CD4-positive, alpha-beta T cell treated with Interleukin-4 for 1 hour (primary cell): ENCODE data around the gene PFN3.
A peak's percentile ranks its signal among the peaks of the same experiment; 100 is the strongest.
"Not testable (repeated sequence)": the region's sequence is repeated elsewhere in the genome, so short reads cannot be mapped to it uniquely, and the experiment has no call there.

ENCODE experiments used
- DNase-seq, 2 donors: peaks; one replicate each; pipeline ENCODE4 v3.0.0-alpha.2; 2020 to 2022

Gene PFN3

DNA sequence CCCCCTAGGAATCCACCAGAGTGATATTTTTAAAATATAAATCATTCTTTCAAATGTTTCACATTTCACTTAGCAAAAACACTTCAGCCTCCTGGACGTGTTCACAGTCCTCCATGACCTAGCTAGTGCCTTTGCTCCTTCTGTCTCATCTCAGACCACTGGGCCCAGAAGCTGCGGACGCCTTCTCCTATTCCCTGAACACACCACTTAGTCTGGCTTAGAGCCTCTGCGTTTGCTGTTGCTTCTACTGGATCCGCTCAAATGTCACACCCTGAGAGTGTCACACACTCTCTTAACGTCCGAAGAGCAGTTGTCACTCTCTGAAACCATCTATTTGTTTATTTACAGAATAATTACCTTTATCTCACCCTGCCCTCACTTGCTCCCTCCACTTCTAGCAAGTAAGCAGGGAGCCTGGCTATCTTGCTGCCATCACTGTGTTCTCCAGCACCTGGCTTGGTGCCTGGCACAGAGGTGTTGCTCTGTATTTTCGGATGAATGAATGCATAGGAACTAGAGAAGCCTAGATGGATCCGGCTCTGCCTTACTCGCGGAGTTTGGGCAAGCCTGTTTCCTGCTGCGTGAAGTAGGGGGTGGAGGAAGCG, 24.8 kb upstream of the PFN3 start:
- no peak for DNase-seq

- DNase-seq = no peak
Measured at GRCh38 chr5:177423671-177424070, 23.2 kb upstream of the PFN3 start.

DNA sequence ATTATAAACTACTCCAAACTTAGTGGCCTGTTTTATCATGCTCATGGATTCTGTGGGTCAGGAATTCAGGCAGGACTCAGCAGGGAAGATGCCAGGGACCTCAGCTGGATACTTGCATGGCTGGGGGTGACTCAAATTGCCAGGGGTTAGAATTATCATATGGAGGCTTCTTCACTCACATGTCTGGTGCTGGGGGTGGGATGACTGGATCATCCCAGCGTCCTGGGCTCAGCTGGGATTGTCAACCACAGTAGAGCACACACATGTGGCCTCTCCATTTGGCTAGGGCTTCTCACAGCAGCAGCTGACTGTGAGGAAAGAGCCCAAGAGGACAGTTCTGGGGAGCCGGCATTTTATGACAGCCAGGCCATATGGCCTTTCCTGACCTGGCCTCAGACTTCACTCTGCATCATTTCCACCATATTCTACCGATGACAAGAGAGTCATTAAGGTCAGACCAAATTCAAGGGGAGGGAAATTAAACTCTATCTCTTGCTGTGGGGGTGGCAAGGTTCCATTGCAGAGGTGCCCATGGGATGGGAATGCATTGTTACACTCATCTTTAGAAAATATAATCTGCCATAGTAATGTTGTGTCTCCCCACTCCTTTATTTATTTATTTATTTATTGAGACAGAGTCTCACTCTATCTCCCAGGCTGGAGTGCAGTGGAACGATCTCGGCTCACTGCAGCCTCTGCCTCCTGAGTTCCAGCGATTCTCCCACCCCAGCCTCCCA, 20.8 kb upstream of the PFN3 start:
- no peak for DNase-seq

GRCh38 chr5:177420472-177420871, 20.0 kb upstream of the PFN3 start:
- DNase-seq = not testable (repeated sequence)

GRCh38 chr5:177419046-177419445, 18.6 kb upstream of the PFN3 start:
- DNase-seq = no peak

DNA sequence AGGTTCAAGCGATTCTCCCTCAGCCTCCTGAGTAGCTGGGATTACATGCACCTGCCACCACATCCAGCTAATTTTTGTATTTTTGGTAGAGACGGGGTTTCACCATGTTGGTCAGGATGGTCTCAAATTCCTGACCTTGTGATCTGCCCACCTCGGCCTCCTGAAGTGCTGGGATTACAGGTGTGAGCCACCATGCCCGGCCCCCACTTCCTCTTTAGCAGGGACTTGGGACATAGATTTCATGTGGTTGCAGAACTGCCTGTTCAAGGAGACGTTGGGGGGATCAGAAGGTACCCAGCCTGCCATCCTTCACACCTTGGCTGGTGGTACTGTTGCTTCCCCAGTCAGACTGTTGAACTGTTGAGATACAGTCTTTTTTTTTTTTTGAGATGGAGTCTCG, 16.6 kb upstream of the PFN3 start:
- not testable (repeated sequence) for DNase-seq

- no peak for DNase-seq
Measured at GRCh38 chr5:177414481-177414880, 14.0 kb upstream of the PFN3 start.

GRCh38 chr5:177412603-177413233, 12.3 kb upstream of the PFN3 start:
- DNase-seq = peak in 1 of 2 donors; percentile 81

GRCh38 chr5:177410575-177410974, 10.1 kb upstream of the PFN3 start:
- DNase-seq = no peak

- DNase-seq = no peak
Measured at GRCh38 chr5:177409043-177409801, 8.8 kb upstream of the PFN3 start, which contains the start of gene F12. Gene F12 (minus strand): TSS chr5:177409564. CDS start chr5:177409527, 37 bp downstream.

- DNase-seq = peak in 1 of 2 donors; percentile 73
Measured at GRCh38 chr5:177405805-177406204, 5.3 kb upstream of the PFN3 start.

GRCh38 chr5:177405312-177405711, 4.9 kb upstream of the PFN3 start:
- DNase-seq = no peak

DNA sequence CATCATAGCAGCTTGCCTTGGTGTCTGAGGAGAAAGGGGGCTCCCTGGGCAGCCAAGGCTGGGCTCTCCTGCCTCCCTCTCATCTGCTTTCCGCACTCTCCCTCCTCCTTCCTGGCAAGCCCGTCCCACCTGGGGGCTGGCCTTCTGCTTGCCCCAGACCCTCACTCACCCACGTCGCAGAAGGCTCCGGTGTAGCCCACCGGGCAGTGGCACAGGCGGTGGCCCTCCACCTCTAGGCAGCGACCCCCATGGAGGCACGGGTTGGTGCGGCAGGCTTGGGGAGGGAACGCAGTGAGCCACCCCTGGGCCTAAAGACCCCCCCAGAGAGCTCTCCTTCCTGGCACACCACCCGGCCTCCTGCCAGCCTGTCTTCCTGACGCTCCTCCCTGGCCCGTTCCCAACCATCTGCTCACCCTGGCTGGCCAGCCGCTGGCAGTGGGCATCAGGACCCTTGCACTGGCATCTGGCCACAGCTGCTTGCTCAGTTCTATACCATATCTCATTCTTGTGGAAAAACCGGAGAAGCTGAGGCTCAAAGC, 4.2 kb upstream of the PFN3 start:
- no peak for DNase-seq

GRCh38 chr5:177403792-177404640, 3.6 kb upstream of the PFN3 start:
- peak; percentile 90 to 91 for DNase-seq

GRCh38 chr5:177403102-177403791, 2.8 kb upstream of the PFN3 start:
- peak; percentile 59 to 64 for DNase-seq

GRCh38 chr5:177402271-177403043, 2.0 kb upstream of the PFN3 start:
- peak; percentile 68 to 74 for DNase-seq

DNA sequence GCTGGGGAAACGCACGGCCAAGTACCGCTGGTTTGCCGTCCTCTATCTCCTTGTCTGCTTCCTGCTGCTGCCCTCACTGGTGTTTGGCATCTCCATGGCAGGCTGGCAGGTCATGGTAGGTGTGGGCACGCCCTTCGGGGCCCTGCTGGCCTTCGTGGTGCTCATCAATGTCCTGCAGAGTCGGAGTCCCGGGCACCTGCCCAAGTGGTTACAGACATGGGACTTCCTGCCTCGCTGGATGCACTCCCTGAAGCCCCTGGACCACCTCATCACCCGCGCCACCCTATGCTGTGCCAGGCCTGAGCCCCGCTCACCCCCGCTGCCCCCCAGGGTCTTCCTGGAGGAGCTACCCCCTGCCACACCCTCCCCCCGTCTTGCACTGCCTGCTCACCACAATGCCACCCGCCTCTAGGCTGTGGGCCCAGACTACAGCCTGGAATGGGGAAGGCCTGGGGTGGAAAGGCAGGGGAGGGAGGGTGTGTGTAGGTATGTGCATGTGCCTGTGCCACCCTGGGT, 2.5 kb downstream of the PFN3 start:
- no peak for DNase-seq

DNA sequence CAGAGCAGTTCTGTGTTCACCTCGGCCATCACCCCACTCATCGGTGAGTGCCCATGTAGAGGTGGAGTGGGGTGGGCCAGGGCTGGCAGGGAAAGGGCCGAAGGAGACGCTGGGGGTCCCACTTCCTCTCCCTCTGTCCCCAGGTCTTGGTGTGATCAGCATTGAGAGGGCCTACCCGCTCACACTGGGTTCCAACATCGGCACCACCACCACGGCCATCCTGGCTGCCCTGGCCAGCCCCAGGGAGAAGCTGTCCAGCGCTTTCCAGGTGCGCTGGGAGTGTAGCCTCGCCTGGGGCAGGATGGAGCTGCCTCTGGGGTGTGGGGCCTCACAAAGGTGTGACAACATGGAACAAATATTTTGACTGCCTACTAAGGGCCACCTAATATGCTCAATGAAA, 3.7 kb downstream of the PFN3 start:
- no peak for DNase-seq

DNA sequence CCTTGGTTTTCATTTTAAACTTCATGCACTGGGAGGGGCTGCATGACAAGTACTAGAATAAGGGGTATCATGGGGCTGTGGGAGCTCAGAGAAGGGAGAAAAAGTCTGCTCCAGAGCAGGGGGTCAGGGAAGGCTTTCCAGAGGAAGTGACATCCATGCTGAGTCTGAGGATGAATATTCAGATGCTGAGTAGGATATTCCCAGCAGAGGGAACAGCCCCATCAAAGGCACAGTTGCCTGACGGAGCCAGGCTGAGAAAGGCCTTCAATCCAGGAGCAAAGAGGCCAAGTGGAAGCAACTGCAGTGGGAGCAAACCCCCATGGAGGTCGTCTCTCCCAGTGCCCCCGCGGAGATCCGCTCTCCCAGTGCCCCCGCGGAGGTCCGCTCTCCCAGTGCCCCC, 4.4 kb downstream of the PFN3 start:
- no peak for DNase-seq

GRCh38 chr5:177393990-177394389, 6.5 kb downstream of the PFN3 start:
- no peak for DNase-seq
